ENCODE results near the gene PPAN.

DNA sequence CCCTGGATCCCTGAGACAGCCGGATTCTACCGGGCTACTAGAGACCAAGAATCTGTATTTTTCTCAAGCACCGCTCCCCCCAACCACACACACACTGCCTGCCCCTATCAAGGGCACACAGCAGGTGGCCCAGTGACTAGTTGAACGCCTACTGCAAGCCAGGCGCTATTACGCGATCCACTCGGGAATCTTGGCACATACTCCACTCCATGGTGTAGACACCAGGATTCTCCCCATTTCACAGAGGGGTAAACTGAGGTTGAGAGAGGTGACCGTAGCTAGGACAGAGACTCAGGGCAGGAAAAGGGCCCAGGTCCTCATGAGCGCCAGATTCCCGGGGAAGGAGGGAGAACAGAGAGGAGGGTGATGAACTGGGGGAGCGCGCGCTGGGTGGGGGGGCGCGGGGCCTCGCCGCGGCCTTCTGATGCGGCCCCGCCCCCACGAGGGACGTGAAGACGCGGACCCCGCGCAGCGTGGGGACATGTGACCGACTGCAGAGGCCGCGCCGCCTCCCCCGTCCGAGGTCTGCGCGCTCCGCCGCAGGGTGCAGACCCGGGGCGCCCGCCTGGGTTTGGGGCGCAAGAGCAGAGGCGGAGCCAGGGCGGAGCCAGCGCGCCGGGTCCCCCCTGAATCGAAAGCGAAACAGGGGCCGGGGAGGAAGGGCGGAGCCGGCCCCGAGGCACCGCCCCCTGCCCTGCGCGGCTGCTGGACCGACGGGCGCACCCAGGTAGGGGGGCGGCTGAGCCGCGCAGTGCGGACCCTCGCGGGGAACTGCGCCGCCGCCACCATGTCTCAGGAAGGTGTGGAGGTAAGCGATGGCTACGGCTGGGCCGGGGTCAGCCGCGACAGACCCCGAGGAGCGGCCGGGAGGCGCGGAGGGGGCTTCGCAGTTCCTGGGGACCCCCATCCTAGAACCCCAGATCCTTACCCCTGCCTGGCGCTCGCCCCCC is 20.2 kb upstream of the PPAN start, which contains the start of gene SHFL:
- no peak for TF ChIP-seq EZH2phosphoT487 (IDR thresholded peaks at IDR 0.05; ENCODE audit: insufficient read depth, low read depth)
- TF ChIP-seq EZH2 (IDR thresholded peaks at IDR 0.05; ENCODE audit: insufficient read depth, poor library complexity, severe bottlenecking) = no peak
